NCI-H2227 (cell line): ENCODE data around the gene RASD2.

Experiments used
- DNase-seq: peaks from one replicate; lab custom pipeline; 2025; ENCODE audit not compliant: unreplicated experiment; lab: John Stamatoyannopoulos, UW

The RASD2 gene

GRCh38 chr22:35581023-35581413, 40.4 kb downstream of the RASD2 start:
- DNase-seq, result no peak

- DNase-seq, result no peak
Observed at GRCh38 chr22:35582218-35582860, 41.7 kb downstream of the RASD2 start.

- DNase-seq, result peak; percentile 66
Observed at GRCh38 chr22:35582861-35583670, 42.4 kb downstream of the RASD2 start.

GRCh38 chr22:35586771-35587170, 46.1 kb downstream of the RASD2 start:
- DNase-seq, result no peak

- no peak for DNase-seq
Observed at GRCh38 chr22:35587447-35587870, 46.8 kb downstream of the RASD2 start.

DNA sequence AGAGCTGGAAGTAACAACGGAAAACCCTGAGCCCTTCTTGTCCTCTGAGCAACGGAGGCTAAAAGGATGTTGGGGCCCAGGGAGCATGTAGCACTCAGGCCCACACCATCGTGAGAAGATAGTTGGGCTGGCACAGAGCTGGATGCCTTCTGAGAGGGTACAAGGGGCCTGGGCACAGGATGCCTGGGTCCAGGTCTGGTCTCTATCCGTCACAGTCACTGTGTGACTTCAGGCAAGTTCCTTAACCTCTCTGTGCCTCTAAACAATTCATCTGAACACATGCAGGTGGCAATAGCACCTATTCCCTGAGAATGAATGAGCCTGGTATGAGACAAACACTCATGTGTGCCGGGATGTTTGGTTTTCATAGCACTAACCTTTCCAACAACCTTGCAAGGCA, 47.3 kb downstream of the RASD2 start:
- DNase-seq, result no peak

DNA sequence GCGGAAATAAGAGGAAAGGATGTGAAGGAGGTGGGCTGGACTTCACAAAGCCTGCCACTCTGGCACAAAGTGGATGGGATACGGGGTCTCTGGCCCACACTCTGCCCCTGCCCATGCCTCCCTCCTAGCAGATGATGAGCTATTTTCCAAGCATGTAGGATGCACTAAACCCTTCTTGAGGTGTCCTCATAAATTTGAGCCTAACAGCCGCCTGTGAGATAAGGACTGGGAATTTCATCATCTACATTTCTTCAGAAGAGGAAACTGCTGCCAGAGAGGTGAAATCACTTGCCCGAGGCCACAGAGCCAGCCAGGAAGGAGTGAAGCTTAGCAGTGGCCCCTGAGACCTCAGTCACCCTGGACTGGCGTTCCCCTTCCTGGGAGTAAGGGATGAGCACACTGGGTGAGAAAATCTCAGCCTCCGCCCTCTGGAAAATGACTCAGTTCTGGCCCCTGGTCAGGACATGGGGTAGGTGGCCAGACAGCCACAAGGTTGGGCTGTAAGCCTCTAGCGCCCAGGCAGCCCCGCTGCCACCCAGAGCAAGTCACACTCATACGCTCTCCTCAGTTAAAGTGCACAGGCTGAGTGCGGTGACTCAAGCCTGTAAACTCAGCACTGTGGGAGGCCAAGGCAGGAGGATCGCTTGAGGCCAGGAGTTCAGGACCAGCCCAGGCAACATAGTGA, 48.6 kb downstream of the RASD2 start:
- DNase-seq, result no peak

DNA sequence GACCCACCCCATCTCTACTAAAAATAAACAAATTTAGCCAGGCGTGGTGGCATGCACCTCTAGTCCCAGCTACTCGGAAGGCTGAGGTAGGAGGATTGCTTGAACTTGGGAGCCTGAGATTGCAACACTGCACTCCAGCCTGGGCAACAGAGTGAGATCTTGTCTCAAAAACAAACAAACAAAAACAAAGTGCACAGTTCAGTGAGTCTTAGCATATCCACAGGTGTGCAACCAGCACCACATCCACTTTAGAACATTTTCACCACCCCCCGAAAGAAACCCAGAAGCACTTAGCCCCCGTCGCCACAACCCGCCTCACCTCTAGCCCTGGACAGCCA, 49.1 kb downstream of the RASD2 start:
- DNase-seq, result no peak

DNA sequence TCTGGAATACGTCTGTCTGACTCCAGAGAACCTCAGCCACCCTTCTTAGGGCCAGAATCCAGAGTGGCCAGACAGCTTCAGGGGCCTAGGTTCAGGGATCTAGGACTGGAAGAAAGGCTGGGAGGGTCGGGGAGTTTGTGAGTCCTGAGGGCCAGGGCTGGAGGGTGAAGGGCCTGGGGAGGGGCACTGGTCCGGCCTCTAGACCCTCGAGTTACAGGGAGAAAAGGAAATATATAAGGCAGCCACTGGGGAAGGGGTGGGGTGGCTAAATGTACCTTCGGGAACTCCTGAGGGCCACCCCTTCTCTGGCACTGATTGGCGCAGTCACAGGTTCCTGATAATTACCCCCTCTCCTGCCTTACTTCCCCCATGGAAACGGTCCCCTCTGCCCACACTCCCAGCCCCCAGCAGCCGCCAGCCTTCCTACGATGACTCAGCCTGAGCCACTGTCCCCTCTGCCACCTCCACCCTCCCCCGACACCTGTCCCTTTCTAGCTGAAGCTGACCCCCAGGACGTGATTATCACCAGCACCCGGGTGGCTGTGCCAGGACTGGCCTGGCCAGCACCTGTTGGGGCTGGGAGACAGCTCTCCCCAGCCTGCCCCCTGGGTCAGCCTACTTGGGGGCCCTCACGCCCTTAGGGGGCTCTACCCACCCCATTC, 50.1 kb downstream of the RASD2 start:
- no peak for DNase-seq

DNA sequence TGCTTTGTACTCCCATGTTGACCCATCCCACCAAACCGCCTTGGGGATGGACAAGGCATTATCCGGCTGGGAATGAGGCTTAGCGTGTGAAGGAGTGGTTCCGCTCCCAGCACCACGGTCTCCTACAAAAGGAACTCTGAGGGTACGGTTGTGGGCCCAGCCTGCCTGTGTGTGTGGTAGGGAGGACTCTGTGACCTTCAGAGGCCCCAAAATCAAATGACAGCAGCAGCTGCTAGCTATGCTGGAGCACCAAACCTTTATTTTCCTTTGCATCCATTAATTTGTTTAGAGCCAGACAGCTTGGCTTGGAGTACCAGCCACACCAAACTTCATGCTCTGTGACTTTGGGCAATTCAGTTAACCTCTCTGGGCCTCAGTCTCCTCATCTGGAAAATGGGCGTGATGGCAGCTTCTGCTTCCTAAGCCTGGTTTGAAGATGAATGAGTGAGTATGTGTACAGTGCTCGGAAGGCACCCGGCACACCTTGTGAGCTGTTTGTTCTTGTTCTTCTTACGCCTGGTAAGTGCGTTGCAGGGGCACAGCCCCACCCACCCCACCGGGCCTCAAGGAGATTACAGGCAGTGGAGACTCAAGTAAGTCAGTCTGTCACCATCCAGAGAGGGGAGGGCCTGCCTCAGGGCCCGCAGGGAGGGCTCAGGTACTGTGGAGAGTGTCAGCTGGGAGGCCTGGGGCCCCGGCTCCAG, 51.2 kb downstream of the RASD2 start:
- no peak for DNase-seq

DNA sequence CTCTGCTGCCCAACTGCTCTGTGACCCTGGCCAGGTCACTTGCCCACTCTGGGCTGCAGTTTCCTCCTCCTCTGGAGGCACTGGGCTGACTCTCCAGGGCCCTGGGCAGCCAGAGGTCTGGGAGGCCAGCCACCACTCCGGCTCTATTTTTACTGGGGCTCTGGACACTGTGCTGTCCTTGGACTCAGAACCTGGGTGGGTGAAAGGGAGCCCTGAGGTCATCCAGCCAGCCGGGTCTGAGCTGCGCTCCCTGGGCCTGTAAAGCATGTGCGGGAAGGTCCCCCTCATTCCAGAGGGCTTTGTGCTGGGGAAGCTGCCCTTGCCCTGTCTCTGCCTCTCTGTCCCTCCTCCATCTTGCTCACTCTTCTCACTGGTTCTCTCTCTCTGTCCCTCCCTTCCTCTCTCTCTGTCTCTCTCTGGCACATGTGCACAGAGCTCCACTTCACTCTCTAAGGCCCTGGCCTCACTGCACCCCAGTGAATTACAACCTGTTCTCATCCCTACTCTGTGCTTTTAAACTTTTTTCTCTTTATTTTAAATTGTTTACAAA, 51.9 kb downstream of the RASD2 start:
- DNase-seq, result no peak

- no peak for DNase-seq
Observed at GRCh38 chr22:35593071-35593890, 52.6 kb downstream of the RASD2 start.

GRCh38 chr22:35593891-35594470, 53.4 kb downstream of the RASD2 start:
- DNase-seq, result no peak

- no peak for DNase-seq
Observed at GRCh38 chr22:35594686-35595085, 54.1 kb downstream of the RASD2 start.

DNA sequence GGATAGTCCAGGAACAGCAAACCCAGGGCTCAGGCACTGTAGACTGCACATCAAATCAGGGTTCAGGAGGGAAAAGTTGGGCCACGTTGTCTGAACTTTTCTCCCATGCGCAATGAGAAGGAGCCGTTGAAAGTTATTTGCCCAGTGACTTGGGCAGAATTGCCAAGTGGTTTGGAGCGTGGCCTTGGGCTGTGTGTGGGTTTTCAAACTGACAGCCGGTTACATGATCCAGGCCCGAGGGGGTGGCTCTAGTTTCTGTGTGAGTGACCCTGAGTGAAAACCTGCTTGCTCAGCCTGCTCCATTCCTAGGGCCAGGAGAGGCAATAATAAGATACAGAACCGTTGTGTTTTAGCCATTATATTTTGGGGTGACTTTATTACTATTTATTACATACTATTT, 56.2 kb downstream of the RASD2 start:
- no peak for DNase-seq

DNA sequence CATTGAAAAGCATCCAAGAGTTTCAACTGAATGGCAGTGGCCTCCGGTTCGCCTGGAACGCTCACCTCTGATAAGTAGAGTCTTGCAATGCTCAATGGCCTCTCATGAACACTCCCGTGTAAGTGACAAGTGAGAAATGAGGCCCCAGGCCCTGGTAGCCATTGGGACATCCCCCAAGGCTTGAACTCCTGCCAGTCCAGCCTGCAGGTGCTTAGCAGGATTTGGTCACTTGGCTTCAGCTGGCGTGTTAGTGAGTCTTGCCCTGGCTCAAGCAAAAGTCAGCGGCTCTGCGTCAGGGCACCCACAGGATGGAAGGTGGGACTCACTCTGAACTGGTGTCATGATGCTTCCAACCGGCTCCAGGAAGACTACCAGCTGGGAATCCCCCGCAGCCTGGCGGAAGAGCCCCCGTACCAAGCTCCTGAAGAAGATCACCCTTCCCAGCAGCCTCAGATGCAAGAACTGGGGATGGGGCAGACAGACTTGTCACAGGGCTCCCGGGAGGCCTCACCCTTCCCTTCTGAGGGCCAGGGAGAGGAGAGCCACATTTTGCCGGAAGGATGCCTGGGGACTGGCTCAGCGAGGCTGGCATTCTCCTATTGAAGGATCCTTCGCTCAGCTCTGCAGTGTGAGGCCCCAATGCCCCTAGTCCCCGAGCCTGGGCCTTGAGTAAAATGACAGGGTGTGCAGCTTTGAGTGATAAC, 57.2 kb downstream of the RASD2 start:
- no peak for DNase-seq

DNA sequence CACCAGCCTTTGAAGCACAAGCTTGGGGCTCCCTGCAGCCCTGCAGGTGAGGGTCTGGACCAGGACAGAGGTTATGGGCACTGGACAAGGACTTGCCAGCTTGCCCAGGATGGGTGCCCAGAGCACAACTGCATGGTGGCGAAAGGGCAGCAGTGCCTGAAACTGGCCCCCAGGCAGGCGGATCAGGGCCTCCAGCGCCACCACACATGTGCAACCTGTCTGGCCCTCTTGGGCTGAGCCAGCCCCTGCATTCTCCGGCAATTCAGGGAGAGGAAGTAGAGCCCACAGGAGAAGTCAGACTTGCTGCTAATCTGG, 57.7 kb downstream of the RASD2 start:
- DNase-seq, result no peak

DNA sequence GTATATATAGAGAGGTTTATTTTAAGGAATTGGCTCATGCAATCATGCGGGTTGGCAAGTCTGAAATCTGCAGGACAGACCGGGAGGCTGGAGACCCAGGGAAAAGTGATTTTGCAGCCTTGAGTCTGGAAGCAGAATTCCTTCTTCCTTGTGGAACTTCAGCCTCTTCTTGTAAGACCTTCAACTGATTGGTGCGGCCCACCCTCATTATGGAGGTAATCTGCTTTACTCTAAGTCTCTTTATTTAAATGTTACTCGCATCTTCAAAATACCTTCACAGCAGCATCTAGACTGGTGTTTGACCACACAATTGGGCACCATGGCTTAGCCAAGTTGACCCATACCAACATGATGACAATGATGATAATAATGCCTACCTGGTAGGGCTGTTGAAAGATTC, 58.7 kb downstream of the RASD2 start:
- no peak for DNase-seq

GRCh38 chr22:35600476-35600875, 59.8 kb downstream of the RASD2 start:
- DNase-seq, result no peak
